Caki2 (cell line): ENCODE data around the gene KREMEN1. TPM values are rescaled to one million over a fixed set of nuclear protein-coding genes. Genes with fewer than 3 reads are reported as not detected.

Source experiments
- DNase-seq: peaks from one replicate; pipeline ENCODE4 v3.0.0-alpha.2; 2015; ENCODE audit warnings: low read depth
- in situ Hi-C: cut with HindIII; loops from 2 replicates; pipeline ENCODE4 v1.10.0; 2016; ENCODE audit warnings: low sequenced_read_pairs, low pct_unique_long_range_greater_than_20kb, mixed read lengths
- total RNA-seq: library from RNA; depleted of rRNA; stranded (reverse); fragments of >200 nt; shearing (Covaris generic); gene quantifications from 2 replicates; pipeline ENCODE4 v1.2.3, GENCODE V29; 2014; ENCODE audit warnings: low replicate concordance

The KREMEN1 gene
- total RNA-seq, 1 experiment from 2014 or later = 8.4 TPM

GRCh38 chr22:29090039-29090438, 17.2 kb downstream of the KREMEN1 start:
- in situ Hi-C loops = no loop called here
- no peak for DNase-seq

GRCh38 chr22:29092243-29092642, 19.4 kb downstream of the KREMEN1 start:
- in situ Hi-C loops = no loop called here
- DNase-seq = no peak

GRCh38 chr22:29093030-29093429, 20.2 kb downstream of the KREMEN1 start:
- no peak for DNase-seq
- in situ Hi-C loops = no loop called here

GRCh38 chr22:29093501-29094300, 20.9 kb downstream of the KREMEN1 start:
- no peak for DNase-seq
- in situ Hi-C loops = no loop called here

- no peak for DNase-seq
- in situ Hi-C loops = no loop called here
Observed at GRCh38 chr22:29095459-29095858, 22.6 kb downstream of the KREMEN1 start.

GRCh38 chr22:29096736-29097669, 24.2 kb downstream of the KREMEN1 start:
- no peak for DNase-seq
- in situ Hi-C loops = no loop called here

GRCh38 chr22:29098296-29098695, 25.5 kb downstream of the KREMEN1 start:
- DNase-seq = no peak
- in situ Hi-C loops = no loop called here

- in situ Hi-C loops = no loop called here
- DNase-seq = no peak
Observed at GRCh38 chr22:29102300-29102699, 29.5 kb downstream of the KREMEN1 start.

GRCh38 chr22:29103121-29103520, 30.3 kb downstream of the KREMEN1 start:
- in situ Hi-C loops = no loop called here
- DNase-seq = no peak

- DNase-seq = no peak
- in situ Hi-C loops = no loop called here
Observed at GRCh38 chr22:29105468-29105867, 32.6 kb downstream of the KREMEN1 start.

- DNase-seq = no peak
- in situ Hi-C loops = no loop called here
Observed at GRCh38 chr22:29106839-29107238, 34.0 kb downstream of the KREMEN1 start.

GRCh38 chr22:29108137-29108536, 35.3 kb downstream of the KREMEN1 start:
- peak; percentile 79 for DNase-seq
- in situ Hi-C loops = no loop called here

- peak; percentile 94 for DNase-seq
Observed at GRCh38 chr22:29109822-29110221, 37.0 kb downstream of the KREMEN1 start.

GRCh38 chr22:29110946-29111345, 38.1 kb downstream of the KREMEN1 start:
- in situ Hi-C loops = no loop called here
- no peak for DNase-seq

More at GRCh38 chr22:29109822-29110221, 37.0 kb downstream of the KREMEN1 start:
- in situ Hi-C loops = no loop called here

- DNase-seq = no peak
- in situ Hi-C loops = no loop called here
Observed at GRCh38 chr22:29112121-29112520, 39.3 kb downstream of the KREMEN1 start.

- DNase-seq = no peak
- in situ Hi-C loops = no loop called here
Observed at GRCh38 chr22:29112681-29113080, 39.8 kb downstream of the KREMEN1 start.

- in situ Hi-C loops = no loop called here
- DNase-seq = no peak
Observed at GRCh38 chr22:29113319-29113718, 40.5 kb downstream of the KREMEN1 start.

GRCh38 chr22:29114392-29114791, 41.6 kb downstream of the KREMEN1 start:
- in situ Hi-C loops = no loop called here
- no peak for DNase-seq

- in situ Hi-C loops = no loop called here
- DNase-seq = no peak
Observed at GRCh38 chr22:29115682-29116288, 43.0 kb downstream of the KREMEN1 start.
